OCI-LY7 (cell line): ENCODE results near the gene SOS1. TPM values are rescaled to one million over a fixed set of nuclear protein-coding genes. Genes with fewer than 3 reads are reported as not detected.
"Not testable (repeated sequence)": the region's sequence is repeated elsewhere in the genome, so short reads cannot be mapped to it uniquely, and the experiment has no call there.

ENCODE experiments used
- BruUV-seq: library from RNA; stranded (reverse); fragments of 400-500 nt; replicated peaks from 2 replicates; lab custom pipeline; 2021; lab: Mats Ljungman, UMichigan
- CTCF ChIA-PET: fragments of 300-600 bp; sonication (Branson Sonifier 250); formaldehyde crosslinking; loops from one replicate; lab custom pipeline; 2022; ENCODE audit warnings: antibody characterized with exemption; ENCODE audit not compliant: unreplicated experiment; lab: Charles Lee
- POLR2A ChIA-PET: fragments of 300-600 bp; sonication (Branson Sonifier 250); formaldehyde crosslinking; loops from one replicate; lab custom pipeline; 2022; ENCODE audit warnings: antibody characterized with exemption; lab: Charles Lee
- DNase-seq: peaks from one replicate; pipeline ENCODE4 v3.0.0-alpha.2; 2015; ENCODE audit warnings: low spot score
- H2AFZ ChIP-seq: fragments of 200-600 bp; sonication (generic), shearing (Covaris generic); 2 replicates; pipeline ENCODE4 v1.6.1; 2014; ENCODE audit warnings: mild to moderate bottlenecking, antibody characterized with exemption, low read length, moderate library complexity
- H3K27ac ChIP-seq: fragments of 200-600 bp; sonication (generic); 2 replicates; pipeline ENCODE4 v1.5.1; 2014; ENCODE audit warnings: mixed run types, low read depth, mild to moderate bottlenecking, moderate library complexity, low read length, inconsistent platforms; ENCODE audit not compliant: poor library complexity, severe bottlenecking
- H3K36me3 ChIP-seq: fragments of 200-600 bp; sonication (generic); 2 replicates; pipeline ENCODE4 v1.6.1; 2014; ENCODE audit warnings: mild to moderate bottlenecking, antibody characterized with exemption, low read length, moderate library complexity, mixed read lengths; ENCODE audit not compliant: insufficient read depth
- H3K4me1 ChIP-seq: fragments of 200-600 bp; sonication (generic); 2 replicates; pipeline ENCODE4 v1.5.1; 2014; ENCODE audit warnings: mild to moderate bottlenecking, low read length; ENCODE audit not compliant: insufficient read depth, poor library complexity, severe bottlenecking
- H3K4me2 ChIP-seq: fragments of 200-600 bp; sonication (generic); 2 replicates; pipeline ENCODE4 v1.6.1; 2014; ENCODE audit warnings: mild to moderate bottlenecking, low read length
- H3K4me3 ChIP-seq: fragments of 200-600 bp; sonication (generic); 2 replicates; pipeline ENCODE4 v1.5.1; 2014; ENCODE audit warnings: mild to moderate bottlenecking, low read depth, low read length; ENCODE audit not compliant: poor library complexity, severe bottlenecking
- H3K79me2 ChIP-seq: fragments of 200-600 bp; sonication (generic); 2 replicates; pipeline ENCODE4 v1.6.1; 2016; ENCODE audit warnings: low read depth, mild to moderate bottlenecking, low read length, moderate library complexity, mixed read lengths; ENCODE audit not compliant: insufficient read depth
- H3K9me2 ChIP-seq: fragments of 200-600 bp; sonication (generic); 2 replicates; pipeline ENCODE4 v1.6.1; 2016; ENCODE audit warnings: mild to moderate bottlenecking, low read length, mixed read lengths; ENCODE audit not compliant: insufficient read depth
- H3K9me3 ChIP-seq: fragments of 200-600 bp; sonication (generic); 2 replicates; pipeline ENCODE4 v1.6.1; 2014; ENCODE audit warnings: mild to moderate bottlenecking, mixed run types, low read length, mixed read lengths
- H4K20me1 ChIP-seq: fragments of 200-600 bp; sonication (generic); 2 replicates; pipeline ENCODE4 v1.6.1; 2014; ENCODE audit warnings: mild to moderate bottlenecking, antibody characterized with exemption, low read length, moderate library complexity, mixed read lengths; ENCODE audit not compliant: insufficient read depth
- CTCF ChIP-seq: fragments of 200-600 bp; sonication (generic); conservative IDR thresholded peaks from 2 replicates; pipeline ENCODE4 v1.5.1; 2014; ENCODE audit warnings: mild to moderate bottlenecking, antibody characterized with exemption, low read length, moderate library complexity, mixed read lengths
- EZH2phosphoT487 ChIP-seq: fragments of 200-600 bp; sonication (generic); IDR thresholded peaks from 2 replicates; pipeline ENCODE4 v1.6.1; 2018; ENCODE audit warnings: low read depth, borderline replicate concordance, mild to moderate bottlenecking, mixed run types, antibody characterized with exemption, low read length, moderate library complexity, mixed read lengths
- intact Hi-C: fragments of 100-400 bp; cut with micrococcal nuclease; formaldehyde crosslinking; loops from one replicate; pipeline ENCODE4 v1.10.0; 2022; ENCODE audit not compliant: unreplicated experiment
- total RNA-seq, 2 experiments: library from RNA; depleted of rRNA in 1 of 2; stranded (reverse); fragments of >200 nt in 1 of 2; shearing (Covaris generic) in 1 of 2; gene quantifications; 2 replicates each; pipeline ENCODE4 v1.2.3, GENCODE V29; 2014 to 2022

SOS1 gene
- total RNA-seq, 2 experiments from 2014 or later = 21.3 to 40.0 TPM

GRCh38 chr2:38940746-38941145 lies 180.1 kb downstream of the SOS1 start:
- POLR2A ChIA-PET = interaction anchor here (0.6 to 0.8 kb wide), 2 partner anchors 9 to 14 kb away, joined by 3 to 5 read pairs; no protein-coding TSS in a partner anchor
- H3K79me2 ChIP-seq = no peaks in the 10 kb centered on the region
- BruUV-seq = no TSS peak

GRCh38 chr2:38937548-38937947 lies 183.3 kb downstream of the SOS1 start:
- Histone ChIP-seq H3K4me3 (no peak overlapping the region), H4K20me1 (no peaks in the 10 kb centered on the region), H3K4me2 (no peak overlapping the region), H3K27ac (no peak overlapping the region), H2AFZ (no peak overlapping the region), H3K79me2 (no peaks in the 10 kb centered on the region), H3K9me2 (no peaks in the 10 kb centered on the region), H3K9me3 (no peaks in the 10 kb centered on the region), H3K4me1 (no peaks in the 10 kb centered on the region), H3K36me3 (no peaks in the 10 kb centered on the region)
- intact Hi-C loops = no loop called here
- POLR2A ChIA-PET = interaction anchor here (0.5 kb wide), 1 partner anchor 104 kb away, joined by 3 read pairs; no protein-coding TSS in a partner anchor
- TF ChIP-seq CTCF = no peak
- TF ChIP-seq EZH2phosphoT487 = no peak
- no peak for DNase-seq
- CTCF ChIA-PET = interaction anchor here (0.6 kb wide), 1 partner anchor 10 kb away, joined by 3 read pairs; no protein-coding TSS in a partner anchor
- no TSS peak for BruUV-seq

More at GRCh38 chr2:38940746-38941145, 180.1 kb downstream of the SOS1 start:
- Histone ChIP-seq H3K9me3 (no peaks in the 10 kb centered on the region), H3K27ac (no peak overlapping the region), H2AFZ (no peak overlapping the region), H3K36me3 (no peaks in the 10 kb centered on the region), H3K4me2 (no peak overlapping the region), H4K20me1 (no peaks in the 10 kb centered on the region), H3K4me1 (no peaks in the 10 kb centered on the region), H3K9me2 (no peaks in the 10 kb centered on the region), H3K4me3 (no peak overlapping the region)
- TF ChIP-seq CTCF = no peak
- no peak for TF ChIP-seq EZH2phosphoT487
- DNase-seq = no peak
- intact Hi-C loops = loop anchor here (10.0 kb wide), 1 partner anchor 784 kb away; no protein-coding TSS in a partner anchor
- CTCF ChIA-PET = no interaction called here

- H3K79me2 ChIP-seq, intact Hi-C loops, CTCF ChIA-PET, H3K4me2 ChIP-seq, H2AFZ ChIP-seq, BruUV-seq, H3K27ac ChIP-seq, H3K9me2 ChIP-seq, H3K4me1 ChIP-seq, H4K20me1 ChIP-seq, H3K4me3 ChIP-seq, H3K9me3 ChIP-seq, H3K36me3 ChIP-seq, DNase-seq: not testable (repeated sequence)
- POLR2A ChIA-PET = interaction anchor here (0.6 to 1.2 kb wide), 6 partner anchors 10 to 725 kb away, joined by 3 read pairs; no protein-coding TSS in a partner anchor
Observed at GRCh38 chr2:38936516-38936915, 184.3 kb downstream of the SOS1 start.
